ENCODE measurements around the gene TENT4A. TPM values are rescaled to one million over a fixed set of nuclear protein-coding genes. Genes with fewer than 3 reads are reported as not detected.

The TENT4A gene
- total RNA-seq, 1 experiment from 2014 or later, result 29.2 TPM

DNA sequence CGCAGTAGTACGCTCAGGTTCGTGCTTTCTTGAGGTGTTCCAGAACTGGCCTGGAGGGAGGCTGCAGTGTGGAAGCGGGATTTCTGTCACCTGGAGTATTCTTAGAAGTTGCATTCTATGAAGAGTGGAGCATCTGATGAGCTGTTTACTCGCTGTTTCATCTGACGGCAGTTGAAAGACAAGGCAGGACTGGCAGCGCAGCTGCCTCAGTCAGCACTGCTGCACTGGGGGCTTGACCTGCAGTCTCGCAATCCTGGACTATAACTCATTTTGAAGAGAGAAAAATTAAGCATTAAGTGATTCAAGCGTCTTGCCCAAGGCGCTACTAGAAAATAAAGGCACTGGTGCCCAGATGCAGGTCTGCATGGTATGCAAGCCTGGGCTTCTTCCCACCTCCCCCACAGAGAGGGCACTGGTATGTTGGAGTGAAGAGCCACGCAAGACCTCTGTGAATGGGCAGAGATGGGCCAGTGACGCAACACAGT lies 10.6 kb downstream of the TENT4A start:
- Mint-ChIP-seq H3K27ac (peak overlapping the region; percentile 73; the same call in 1 of the 2 replicates), H3K4me3 (no peak overlapping the region), H3K36me3 (peaks cover 3% of the 10 kb centered on the region; the same call in 1 of the 2 replicates), H3K27me3 (ENCODE audit: low read depth) (no peaks in the 10 kb centered on the region), H3K9me3 (no peaks in the 10 kb centered on the region), H3K4me1 (peaks cover 74% of the 10 kb centered on the region)
- DNase-seq (ENCODE audit: low spot score) (no peak), ATAC-seq (no peak)
- no peak for TF ChIP-seq SMAD4 (CRISPR knock-in tag; IDR thresholded peaks at IDR 0.05)
- no peak for TF ChIP-seq TEAD4 (CRISPR knock-in tag; IDR thresholded peaks at IDR 0.05)
- no peak for TF ChIP-seq PRDM15 (CRISPR knock-in tag; IDR thresholded peaks at IDR 0.05)
- TF ChIP-seq, protein P1, sequence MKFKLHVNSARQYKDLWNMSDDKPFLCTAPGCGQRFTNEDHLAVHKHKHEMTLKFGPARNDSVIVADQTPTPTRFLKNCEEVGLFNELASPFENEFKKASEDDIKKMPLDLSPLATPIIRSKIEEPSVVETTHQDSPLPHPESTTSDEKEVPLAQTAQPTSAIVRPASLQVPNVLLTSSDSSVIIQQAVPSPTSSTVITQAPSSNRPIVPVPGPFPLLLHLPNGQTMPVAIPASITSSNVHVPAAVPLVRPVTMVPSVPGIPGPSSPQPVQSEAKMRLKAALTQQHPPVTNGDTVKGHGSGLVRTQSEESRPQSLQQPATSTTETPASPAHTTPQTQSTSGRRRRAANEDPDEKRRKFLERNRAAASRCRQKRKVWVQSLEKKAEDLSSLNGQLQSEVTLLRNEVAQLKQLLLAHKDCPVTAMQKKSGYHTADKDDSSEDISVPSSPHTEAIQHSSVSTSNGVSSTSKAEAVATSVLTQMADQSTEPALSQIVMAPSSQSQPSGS (CRISPR knock-in tag; IDR thresholded peaks at IDR 0.05; ENCODE audit: borderline replicate concordance, low read depth), result no peak
- TF ChIP-seq ATF3 (CRISPR knock-in tag; conservative IDR thresholded peaks at IDR 0.05), result no peak
- no peak for TF ChIP-seq PREB (CRISPR knock-in tag; IDR thresholded peaks at IDR 0.05; ENCODE audit: borderline replicate concordance)
- TF ChIP-seq CDX4 (CRISPR knock-in tag; IDR thresholded peaks at IDR 0.05; ENCODE audit: borderline replicate concordance), result no peak
- POLR2A ChIA-PET, result no interaction called here
- CTCF ChIA-PET, result no interaction called here

GRCh38 chr5:6724321-6724929 lies 11.2 kb downstream of the TENT4A start:
- Mint-ChIP-seq H3K4me1 (peaks cover 75% of the 10 kb centered on the region), H3K4me3 (no peak overlapping the region), H3K27ac (peak overlapping the region; percentile 19; the same call in 1 of the 2 replicates), H3K36me3 (peaks cover 3% of the 10 kb centered on the region; the same call in 1 of the 2 replicates), H3K9me3 (no peaks in the 10 kb centered on the region), H3K27me3 (ENCODE audit: low read depth) (no peaks in the 10 kb centered on the region)
- ATAC-seq (no peak), DNase-seq (ENCODE audit: low spot score) (no peak)
- POLR2A ChIA-PET, result no interaction called here
- CTCF ChIA-PET, result no interaction called here
- TF ChIP-seq HMGXB4 (CRISPR knock-in tag; IDR thresholded peaks at IDR 0.05) (no peak), ATF3 (CRISPR knock-in tag; conservative IDR thresholded peaks at IDR 0.05) (no peak), ELF4 (CRISPR knock-in tag; IDR thresholded peaks at IDR 0.05; ENCODE audit: low read depth) (no peak), AFF4 (CRISPR knock-in tag; IDR thresholded peaks at IDR 0.05; ENCODE audit: borderline replicate concordance) (no peak), ESRRA (CRISPR knock-in tag; IDR thresholded peaks at IDR 0.05; ENCODE audit: borderline replicate concordance) (no peak), SP1 (CRISPR knock-in tag; conservative IDR thresholded peaks at IDR 0.05) (no peak), ZNF263 (CRISPR knock-in tag; IDR thresholded peaks at IDR 0.05; ENCODE audit: low read depth) (no peak), GABPB1 (CRISPR knock-in tag; IDR thresholded peaks at IDR 0.05) (no peak)
- TF ChIP-seq, protein P2, sequence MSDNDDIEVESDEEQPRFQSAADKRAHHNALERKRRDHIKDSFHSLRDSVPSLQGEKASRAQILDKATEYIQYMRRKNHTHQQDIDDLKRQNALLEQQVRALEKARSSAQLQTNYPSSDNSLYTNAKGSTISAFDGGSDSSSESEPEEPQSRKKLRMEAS (CRISPR knock-in tag; IDR thresholded peaks at IDR 0.05), result no peak
- TF ChIP-seq, protein P3, sequence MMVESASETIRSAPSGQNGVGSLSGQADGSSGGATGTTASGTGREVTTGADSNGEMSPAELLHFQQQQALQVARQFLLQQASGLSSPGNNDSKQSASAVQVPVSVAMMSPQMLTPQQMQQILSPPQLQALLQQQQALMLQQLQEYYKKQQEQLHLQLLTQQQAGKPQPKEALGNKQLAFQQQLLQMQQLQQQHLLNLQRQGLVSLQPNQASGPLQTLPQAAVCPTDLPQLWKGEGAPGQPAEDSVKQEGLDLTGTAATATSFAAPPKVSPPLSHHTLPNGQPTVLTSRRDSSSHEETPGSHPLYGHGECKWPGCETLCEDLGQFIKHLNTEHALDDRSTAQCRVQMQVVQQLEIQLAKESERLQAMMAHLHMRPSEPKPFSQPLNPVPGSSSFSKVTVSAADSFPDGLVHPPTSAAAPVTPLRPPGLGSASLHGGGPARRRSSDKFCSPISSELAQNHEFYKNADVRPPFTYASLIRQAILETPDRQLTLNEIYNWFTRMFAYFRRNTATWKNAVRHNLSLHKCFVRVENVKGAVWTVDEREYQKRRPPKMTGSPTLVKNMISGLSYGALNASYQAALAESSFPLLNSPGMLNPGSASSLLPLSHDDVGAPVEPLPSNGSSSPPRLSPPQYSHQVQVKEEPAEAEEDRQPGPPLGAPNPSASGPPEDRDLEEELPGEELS (CRISPR knock-in tag; IDR thresholded peaks at IDR 0.05), result no peak

Measured in WTC11 (cell line).